ENCODE data around the gene ME1.
"Not testable (repeated sequence)": the region's sequence is repeated elsewhere in the genome, so short reads cannot be mapped to it uniquely, and the experiment has no call there.

Gene ME1

GRCh38 chr6:83352424-83353061 is 78.3 kb downstream of the ME1 start:
- DNase-seq (ENCODE audit: low spot score), result no peak

- DNase-seq (ENCODE audit: low spot score), result no peak
Observed at GRCh38 chr6:83343121-83343520, 87.7 kb downstream of the ME1 start.

- DNase-seq (ENCODE audit: low spot score), result no peak
Observed at GRCh38 chr6:83341765-83342164, 89.1 kb downstream of the ME1 start.

GRCh38 chr6:83333916-83334315 is 96.9 kb downstream of the ME1 start:
- not testable (repeated sequence) for DNase-seq (ENCODE audit: low spot score)

- no peak for DNase-seq (ENCODE audit: low spot score)
Observed at GRCh38 chr6:83333500-83333899, 97.4 kb downstream of the ME1 start.

GRCh38 chr6:83314693-83315092 is 116.2 kb downstream of the ME1 start:
- no peak for DNase-seq (ENCODE audit: low spot score)

- no peak for DNase-seq (ENCODE audit: low spot score)
Observed at GRCh38 chr6:83313882-83314281, 117.0 kb downstream of the ME1 start.

- DNase-seq (ENCODE audit: low spot score), result no peak
Observed at GRCh38 chr6:83311231-83311630, 119.6 kb downstream of the ME1 start.

- DNase-seq (ENCODE audit: low spot score), result no peak
Observed at GRCh38 chr6:83310046-83310445, 120.8 kb downstream of the ME1 start.

- DNase-seq (ENCODE audit: low spot score), result no peak
Observed at GRCh38 chr6:83309344-83309743, 121.5 kb downstream of the ME1 start.

GRCh38 chr6:83308833-83309232 is 122.0 kb downstream of the ME1 start:
- DNase-seq (ENCODE audit: low spot score), result no peak

GRCh38 chr6:83307849-83308248 is 123.0 kb downstream of the ME1 start:
- DNase-seq (ENCODE audit: low spot score), result no peak

GRCh38 chr6:83303426-83303825 is 127.4 kb downstream of the ME1 start:
- DNase-seq (ENCODE audit: low spot score), result no peak

- no peak for DNase-seq (ENCODE audit: low spot score)
Observed at GRCh38 chr6:83294676-83295075, 136.2 kb downstream of the ME1 start.

GRCh38 chr6:83292900-83293843 is 137.7 kb downstream of the ME1 start:
- DNase-seq (ENCODE audit: low spot score), result no peak

GRCh38 chr6:83287298-83287697 is 143.6 kb downstream of the ME1 start:
- DNase-seq (ENCODE audit: low spot score), result not testable (repeated sequence)

GRCh38 chr6:83285917-83286316 is 144.9 kb downstream of the ME1 start:
- no peak for DNase-seq (ENCODE audit: low spot score)

- no peak for DNase-seq (ENCODE audit: low spot score)
Observed at GRCh38 chr6:83273596-83273995, 157.3 kb downstream of the ME1 start.

GRCh38 chr6:83270971-83271719 is 159.7 kb downstream of the ME1 start:
- no peak for DNase-seq (ENCODE audit: low spot score)

- no peak for DNase-seq (ENCODE audit: low spot score)
Observed at GRCh38 chr6:83265384-83265783, 165.5 kb downstream of the ME1 start.

- DNase-seq (ENCODE audit: low spot score), result no peak
Observed at GRCh38 chr6:83260577-83260976, 170.3 kb downstream of the ME1 start.

- DNase-seq (ENCODE audit: low spot score), result no peak
Observed at GRCh38 chr6:83258517-83258916, 172.3 kb downstream of the ME1 start.

- no peak for DNase-seq (ENCODE audit: low spot score)
Observed at GRCh38 chr6:83257791-83258190, 173.1 kb downstream of the ME1 start.
